ENCODE results near the gene NTN1.

Gene NTN1

GRCh38 chr17:9236286-9237052 lies 215.2 kb downstream of the NTN1 start:
- no peak for DNase-seq

- no peak for DNase-seq
Observed at GRCh38 chr17:9237053-9237410, 215.7 kb downstream of the NTN1 start.

- no peak for DNase-seq
Observed at GRCh38 chr17:9237661-9238301, 216.5 kb downstream of the NTN1 start.

DNA sequence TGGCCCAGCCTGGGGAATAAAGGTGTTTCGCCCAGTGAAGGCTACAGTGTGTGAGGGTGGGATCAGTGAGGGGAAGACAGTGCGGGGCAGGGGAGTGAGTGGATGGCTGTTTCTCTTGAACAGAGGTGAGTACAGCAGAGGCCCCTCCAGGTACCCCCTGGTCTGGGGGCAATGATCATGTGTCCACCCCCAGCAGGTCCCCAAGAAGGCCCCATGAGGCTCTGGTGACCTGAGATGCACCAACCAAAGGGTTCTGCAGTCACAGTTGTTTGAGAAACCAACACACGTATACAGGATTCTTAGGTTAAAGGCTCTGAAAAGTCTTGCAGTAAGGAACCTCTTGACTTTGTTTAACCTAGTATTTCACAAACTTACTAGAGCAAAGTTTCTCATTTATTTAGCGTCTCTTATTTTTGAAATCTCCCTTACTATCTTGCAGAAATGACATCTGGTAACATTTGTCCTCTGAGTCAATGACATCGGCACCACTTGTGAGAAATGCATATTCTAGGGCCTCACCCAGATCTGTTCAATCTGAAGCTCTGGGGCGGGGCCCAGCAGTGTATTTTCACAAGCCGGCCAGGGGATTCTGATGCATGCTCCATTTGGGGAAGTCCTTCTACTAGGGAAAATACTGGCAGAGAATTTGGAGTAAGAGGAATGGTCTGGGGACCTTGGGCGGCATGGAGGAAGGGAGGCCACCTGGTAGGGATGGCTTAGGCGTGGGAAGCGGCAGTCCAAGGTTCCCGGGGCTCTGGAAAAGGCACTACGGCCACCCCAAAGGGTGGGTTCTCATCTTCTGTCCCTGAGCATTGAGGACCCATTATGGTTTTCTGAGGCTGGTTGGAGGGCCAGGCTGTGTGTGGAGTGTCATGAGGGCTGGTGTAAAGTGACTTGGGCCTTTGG lies 217.3 kb downstream of the NTN1 start:
- no peak for DNase-seq

DNA sequence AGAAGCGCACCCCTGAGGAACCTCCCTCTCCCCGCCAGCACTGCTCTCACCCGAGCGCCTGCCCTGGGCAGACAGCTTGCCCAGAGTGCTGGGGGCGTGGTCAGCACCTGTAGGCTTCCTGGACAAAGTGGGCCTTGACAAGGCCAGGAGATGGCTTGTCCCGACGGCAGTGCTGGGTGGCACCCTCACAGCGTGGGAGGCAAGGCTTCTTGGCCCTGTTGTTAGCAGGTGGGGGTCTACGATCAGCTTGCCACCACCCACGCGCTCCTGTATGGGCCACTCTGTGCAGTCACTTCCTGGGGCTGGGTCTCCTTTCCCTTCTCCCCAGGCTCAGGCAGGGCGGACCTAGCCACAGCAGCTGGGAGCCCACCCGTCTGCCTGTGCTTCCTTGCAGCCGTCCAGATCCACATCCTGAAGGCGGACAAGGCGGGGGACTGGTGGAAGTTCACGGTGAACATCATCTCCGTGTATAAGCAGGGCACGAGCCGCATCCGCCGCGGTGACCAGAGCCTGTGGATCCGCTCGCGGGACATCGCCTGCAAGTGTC lies 218.0 kb downstream of the NTN1 start:
- no peak for DNase-seq

DNA sequence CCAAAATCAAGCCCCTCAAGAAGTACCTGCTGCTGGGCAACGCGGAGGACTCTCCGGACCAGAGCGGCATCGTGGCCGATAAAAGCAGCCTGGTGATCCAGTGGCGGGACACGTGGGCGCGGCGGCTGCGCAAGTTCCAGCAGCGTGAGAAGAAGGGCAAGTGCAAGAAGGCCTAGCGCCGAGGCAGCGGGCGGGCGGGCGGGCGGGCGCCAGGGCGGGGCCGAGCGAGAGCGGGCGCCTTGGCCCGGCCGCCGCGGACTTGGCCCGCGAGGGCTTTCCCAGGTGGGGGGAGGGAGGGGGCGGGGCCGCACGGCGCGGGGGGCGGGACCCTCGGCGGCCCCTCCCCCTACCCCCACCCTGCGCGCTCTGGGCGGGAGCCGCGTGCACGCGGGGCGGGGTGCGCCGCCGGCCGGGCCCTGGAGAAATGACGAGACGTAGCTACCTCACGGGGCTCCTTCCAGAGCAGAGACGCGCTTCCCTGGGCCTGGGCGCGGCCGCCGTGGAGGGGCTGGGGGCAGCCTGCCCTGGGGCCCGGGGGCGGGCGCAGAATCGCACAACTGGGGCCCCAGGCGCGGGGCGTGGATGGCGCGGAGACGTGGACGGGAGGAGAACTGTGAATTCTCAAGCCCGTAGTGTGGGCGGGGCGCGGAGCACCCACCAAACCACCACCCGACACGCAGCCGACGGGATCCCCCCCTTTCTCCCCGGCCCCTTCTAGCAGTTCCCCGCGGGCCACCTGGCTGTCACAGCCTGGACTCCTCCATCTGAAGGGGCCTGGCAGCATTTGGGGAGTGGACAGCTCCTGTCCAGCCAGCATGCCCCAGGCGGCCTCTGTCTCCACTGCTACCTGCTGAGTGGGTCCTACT lies 218.7 kb downstream of the NTN1 start:
- DNase-seq, result no peak

- no peak for DNase-seq
Observed at GRCh38 chr17:9240659-9241370, 219.5 kb downstream of the NTN1 start.

GRCh38 chr17:9241371-9241712 lies 220.0 kb downstream of the NTN1 start:
- DNase-seq, result no peak

- DNase-seq, result no peak
Observed at GRCh38 chr17:9241774-9242496, 220.6 kb downstream of the NTN1 start.

GRCh38 chr17:9242497-9242881 lies 221.2 kb downstream of the NTN1 start:
- DNase-seq, result no peak

DNA sequence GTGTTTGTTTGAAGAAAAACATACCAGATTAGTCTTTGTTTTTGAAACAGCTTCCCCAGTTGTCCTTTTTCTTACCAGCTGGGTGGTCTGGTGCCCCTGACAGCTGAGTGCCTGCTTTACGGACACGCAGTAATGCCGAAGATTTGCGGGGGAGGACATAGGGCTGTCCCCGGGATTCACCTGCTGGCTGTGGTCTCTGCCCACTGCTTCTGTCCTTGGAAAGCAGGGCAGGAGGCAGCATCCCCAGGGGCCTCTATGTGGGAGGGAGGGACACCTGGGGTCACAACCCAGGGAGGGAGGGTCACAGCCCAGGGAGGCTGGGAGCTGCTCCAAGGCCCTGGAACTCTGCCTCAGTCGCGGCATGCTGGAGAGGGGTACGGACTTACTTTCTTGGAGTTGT lies 221.7 kb downstream of the NTN1 start:
- DNase-seq, result no peak

- no peak for DNase-seq
Observed at GRCh38 chr17:9244066-9245052, 223.0 kb downstream of the NTN1 start.

- no peak for DNase-seq
Observed at GRCh38 chr17:9247401-9247938, 226.2 kb downstream of the NTN1 start.

- no peak for DNase-seq
Observed at GRCh38 chr17:9249245-9249953, 228.1 kb downstream of the NTN1 start.

- DNase-seq, result no peak
Observed at GRCh38 chr17:9251273-9251672, 230.0 kb downstream of the NTN1 start.

- DNase-seq, result no peak
Observed at GRCh38 chr17:9253308-9253707, 232.0 kb downstream of the NTN1 start.

DNA sequence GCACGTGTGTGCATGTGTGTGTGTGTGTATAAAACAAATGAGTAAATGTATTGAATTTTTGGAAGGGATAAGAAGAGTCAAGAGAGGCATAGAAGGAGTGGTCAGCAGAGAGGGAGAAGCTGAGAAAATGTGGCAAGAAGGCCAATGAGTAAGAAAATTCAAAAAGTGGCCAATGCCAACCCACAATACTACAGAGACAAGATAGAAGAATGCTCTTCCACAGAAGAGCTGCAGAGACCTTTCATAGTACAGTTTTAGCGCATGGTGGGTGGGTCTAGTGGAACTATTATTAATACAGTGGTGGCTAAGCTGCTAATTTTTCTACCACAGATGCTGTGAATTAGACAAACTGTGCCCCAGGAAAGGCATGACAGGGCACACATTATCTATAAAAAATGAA lies 233.5 kb downstream of the NTN1 start:
- DNase-seq, result no peak

- no peak for DNase-seq
Observed at GRCh38 chr17:9255833-9256232, 234.5 kb downstream of the NTN1 start.

- no peak for DNase-seq
Observed at GRCh38 chr17:9256361-9256750, 235.0 kb downstream of the NTN1 start.
